ENCODE results near the gene PAF1. TPM values are rescaled to one million over a fixed set of nuclear protein-coding genes. Genes with fewer than 3 reads are reported as not detected.

PAF1 gene
- total and polyA plus RNA-seq, 2 donors (not counting 3 experiments of a cell fraction or from before 2014, with no cell fraction given) = 55.1 to 90.8 TPM

DNA sequence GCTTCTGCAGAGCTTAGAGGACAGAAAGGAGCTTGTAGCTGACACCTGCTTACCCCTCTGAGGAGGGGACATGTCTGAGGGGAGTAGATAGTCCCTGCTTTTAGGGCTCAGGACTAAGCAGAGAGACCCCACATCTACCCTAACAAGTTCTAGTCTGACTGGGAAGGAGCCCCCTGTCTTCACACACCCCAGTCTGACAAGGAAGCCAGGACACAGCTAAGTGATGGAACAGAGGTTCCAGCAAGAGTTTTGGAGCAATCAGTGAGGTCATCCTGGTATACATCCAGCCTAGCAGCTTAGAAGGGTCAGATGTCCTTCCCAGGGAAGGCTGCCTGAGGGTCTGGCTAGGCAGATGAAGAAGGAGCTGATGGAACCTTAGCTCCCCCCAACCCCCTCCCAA, 15.0 kb downstream of the PAF1 start:
- H3K4me3 ChIP-seq (replicated peaks in 1 of 3; ENCODE audit: insufficient read depth in 1 of 3, low read depth in 1 of 3, low read length in 3 of 3) = no peak overlapping the region
- no peak overlapping the region for H2AFZ ChIP-seq (ENCODE audit: low read depth, low read length)
- FAIRE-seq = no peak
- no TSS peak for BruUV-seq (replicated peaks)
- no peaks in the 10 kb centered on the region for H3K9me3 ChIP-seq (replicated peaks; ENCODE audit: control insufficient read depth, insufficient read depth, low read length)
- no peaks in the 10 kb centered on the region for H4K20me1 ChIP-seq (replicated peaks; ENCODE audit: control insufficient read depth, extremely low read depth, insufficient read depth, low read length)
- TF ChIP-seq POLR2AphosphoS5 (IDR thresholded peaks at IDR 0.05; ENCODE audit: insufficient read depth, low read depth, low read length) (no peak), FOS (IDR thresholded peaks at IDR 0.05; ENCODE audit: borderline replicate concordance, insufficient read depth, low read length) (no peak), JUN (IDR thresholded peaks at IDR 0.05; ENCODE audit: borderline replicate concordance, insufficient read depth, insufficient read length, low read depth) (no peak), EZH2 (IDR thresholded peaks at IDR 0.05; ENCODE audit: borderline replicate concordance, low read depth, low read length, severe bottlenecking) (no peak), GATA2 (IDR thresholded peaks at IDR 0.05; ENCODE audit: insufficient read depth, insufficient read length, low read depth, low read length) (no peak), MYC (IDR thresholded peaks at IDR 0.05; ENCODE audit: low read depth, low read length) (no peak), POLR2A (IDR thresholded peaks at IDR 0.05; ENCODE audit: low read depth, low read length) (no peak)
- TF ChIP-seq, protein P1, sequence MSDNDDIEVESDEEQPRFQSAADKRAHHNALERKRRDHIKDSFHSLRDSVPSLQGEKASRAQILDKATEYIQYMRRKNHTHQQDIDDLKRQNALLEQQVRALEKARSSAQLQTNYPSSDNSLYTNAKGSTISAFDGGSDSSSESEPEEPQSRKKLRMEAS (IDR thresholded peaks at IDR 0.05; ENCODE audit: insufficient read depth, insufficient read length) = no peak
- TF ChIP-seq, protein P2, sequence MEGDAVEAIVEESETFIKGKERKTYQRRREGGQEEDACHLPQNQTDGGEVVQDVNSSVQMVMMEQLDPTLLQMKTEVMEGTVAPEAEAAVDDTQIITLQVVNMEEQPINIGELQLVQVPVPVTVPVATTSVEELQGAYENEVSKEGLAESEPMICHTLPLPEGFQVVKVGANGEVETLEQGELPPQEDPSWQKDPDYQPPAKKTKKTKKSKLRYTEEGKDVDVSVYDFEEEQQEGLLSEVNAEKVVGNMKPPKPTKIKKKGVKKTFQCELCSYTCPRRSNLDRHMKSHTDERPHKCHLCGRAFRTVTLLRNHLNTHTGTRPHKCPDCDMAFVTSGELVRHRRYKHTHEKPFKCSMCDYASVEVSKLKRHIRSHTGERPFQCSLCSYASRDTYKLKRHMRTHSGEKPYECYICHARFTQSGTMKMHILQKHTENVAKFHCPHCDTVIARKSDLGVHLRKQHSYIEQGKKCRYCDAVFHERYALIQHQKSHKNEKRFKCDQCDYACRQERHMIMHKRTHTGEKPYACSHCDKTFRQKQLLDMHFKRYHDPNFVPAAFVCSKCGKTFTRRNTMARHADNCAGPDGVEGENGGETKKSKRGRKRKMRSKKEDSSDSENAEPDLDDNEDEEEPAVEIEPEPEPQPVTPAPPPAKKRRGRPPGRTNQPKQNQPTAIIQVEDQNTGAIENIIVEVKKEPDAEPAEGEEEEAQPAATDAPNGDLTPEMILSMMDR (IDR thresholded peaks at IDR 0.05; ENCODE audit: extremely low read depth in 1 of 2, insufficient read depth in 1 of 2, low read depth in 1 of 2, low read length in 2 of 2) = no peak
- peaks cover 2% of the 10 kb centered on the region for H3K79me2 ChIP-seq (ENCODE audit: control insufficient read depth, insufficient read depth, low read length)
- peaks cover 28 to 49% of the 10 kb centered on the region in 2 experiments for H3K36me3 ChIP-seq (ENCODE audit: control insufficient read depth in 2 of 2, extremely low read depth in 1 of 2, insufficient read depth in 2 of 2, low read length in 2 of 2)
- H3K27ac ChIP-seq (ENCODE audit: insufficient read depth, low read depth, low read length) = no peak overlapping the region
- H3K9ac ChIP-seq (replicated peaks; ENCODE audit: extremely low read depth, insufficient read depth, low read length) = no peak overlapping the region
- peaks cover 18% of the 10 kb centered on the region for H3K4me1 ChIP-seq (ENCODE audit: control insufficient read depth, extremely low read depth, insufficient read depth, low read length)
- no peaks in the 10 kb centered on the region for H3K27me3 ChIP-seq (ENCODE audit: control insufficient read depth in 2 of 2, insufficient read depth in 2 of 2, low read length in 2 of 2)
- no peaks in the 10 kb centered on the region for H3K9me1 ChIP-seq (replicated peaks; ENCODE audit: control insufficient read depth, extremely low read depth, insufficient read depth, low read length)
- H3K4me2 ChIP-seq (ENCODE audit: insufficient read depth, low read length) = no peak overlapping the region
- CTCF ChIA-PET = interaction anchor here (0.8 to 1.1 kb wide), 2 partner anchors 22 to 36 kb away, joined by 3 read pairs; partner anchors contain the start of gene PLEKHG2
- intact Hi-C loops (cut with micrococcal nuclease) (no loop called here), dilution Hi-C loops (cut with MboI; ENCODE audit: extremely low pct_ligation_motif_present, low sequenced_read_pairs) (no loop called here)
- POLR2A ChIA-PET = no interaction called here
- DNase-seq (ENCODE audit: low read depth, low spot score) = no peak

All from endothelial cell of umbilical vein (primary cell).